T-helper 22 cell (primary cell): Measurements from ENCODE around the gene MBD2.

Experiments
- DNase-seq: peaks from one replicate; pipeline ENCODE4 v3.0.0-alpha.2; 2020; ENCODE audit warnings: low read depth

MBD2 gene

GRCh38 chr18:54197747-54198411 is 26.6 kb downstream of the MBD2 start:
- DNase-seq = no peak

GRCh38 chr18:54193786-54194185 is 30.7 kb downstream of the MBD2 start:
- DNase-seq = no peak

GRCh38 chr18:54192900-54193299 is 31.6 kb downstream of the MBD2 start:
- DNase-seq = no peak

- no peak for DNase-seq
Measured at GRCh38 chr18:54192415-54192814, 32.1 kb downstream of the MBD2 start.

GRCh38 chr18:54191352-54191751 is 33.1 kb downstream of the MBD2 start:
- DNase-seq = no peak

GRCh38 chr18:54187372-54187771 is 37.1 kb downstream of the MBD2 start:
- DNase-seq = no peak

- DNase-seq = no peak
Measured at GRCh38 chr18:54184836-54185235, 39.6 kb downstream of the MBD2 start.

- no peak for DNase-seq
Measured at GRCh38 chr18:54183390-54183789, 41.1 kb downstream of the MBD2 start.

GRCh38 chr18:54181856-54182602 is 42.4 kb downstream of the MBD2 start:
- no peak for DNase-seq

- no peak for DNase-seq
Measured at GRCh38 chr18:54173980-54174630, 50.4 kb downstream of the MBD2 start.

GRCh38 chr18:54173250-54173649 is 51.2 kb downstream of the MBD2 start:
- DNase-seq = no peak

GRCh38 chr18:54169431-54170403 is 54.8 kb downstream of the MBD2 start:
- DNase-seq = no peak

- DNase-seq = no peak
Measured at GRCh38 chr18:54165450-54165849, 59.0 kb downstream of the MBD2 start.

- no peak for DNase-seq
Measured at GRCh38 chr18:54163453-54163852, 61.0 kb downstream of the MBD2 start.

GRCh38 chr18:54162431-54162830 is 62.0 kb downstream of the MBD2 start:
- no peak for DNase-seq

GRCh38 chr18:54161267-54161666 is 63.2 kb downstream of the MBD2 start:
- no peak for DNase-seq

- no peak for DNase-seq
Measured at GRCh38 chr18:54159906-54160305, 64.6 kb downstream of the MBD2 start.

- DNase-seq = no peak
Measured at GRCh38 chr18:54157646-54158385, 66.7 kb downstream of the MBD2 start.

GRCh38 chr18:54155412-54155811 is 69.1 kb downstream of the MBD2 start:
- DNase-seq = no peak

- DNase-seq = no peak
Measured at GRCh38 chr18:54154231-54154630, 70.2 kb downstream of the MBD2 start.

- no peak for DNase-seq
Measured at GRCh38 chr18:54151376-54151775, 73.1 kb downstream of the MBD2 start.
